CD4-positive, alpha-beta T cell (primary cell): ENCODE measurements around the gene KCTD11. TPM values are rescaled to one million over a fixed set of nuclear protein-coding genes. Genes with fewer than 3 reads are reported as not detected.
"Not testable (repeated sequence)": the region's sequence is repeated elsewhere in the genome, so short reads cannot be mapped to it uniquely, and the experiment has no call there.

Experiments
- ATAC-seq: fragments of 200-7000 bp; cut with Tn5 transposase; one replicate; pipeline ENCODE4 v1.10.0; 2022; ENCODE audit warnings: mild to moderate bottlenecking; ENCODE audit not compliant: poor library complexity
- CTCF ChIA-PET: fragments of 350-600 bp; sonication (Branson Sonifier 250); formaldehyde crosslinking; loops from one replicate; lab custom pipeline; 2021; ENCODE audit warnings: antibody characterized with exemption, inconsistent platforms; lab: Charles Lee
- POLR2A ChIA-PET: fragments of 350-600 bp; sonication (Branson Sonifier 250); formaldehyde crosslinking; loops from one replicate; lab custom pipeline; 2021; ENCODE audit warnings: antibody characterized with exemption, inconsistent platforms; lab: Charles Lee
- DNase-seq, 14 experiments: peaks; one replicate each; pipeline ENCODE4 v3.0.0-alpha.2; 2013 to 2020; ENCODE audit warnings: mixed read lengths in 2 of 14
- H3K27ac ChIP-seq, 2 donors: one replicate each; pipeline versions ENCODE4 v1.5.1 to v1.7.0; 2013; ENCODE audit warnings: low read length in 2 of 2, low read depth in 1 of 2, mild to moderate bottlenecking in 1 of 2
- H3K27me3 ChIP-seq, 2 experiments: 1 replicate in 1 of 2; 2 replicates in 1 of 2; pipeline versions ENCODE4 v1.6.1 to v1.7.0; 2013; ENCODE audit warnings: low read length in 2 of 2, control low read depth in 1 of 2, mild to moderate bottlenecking in 1 of 2, moderate library complexity in 1 of 2; ENCODE audit not compliant: insufficient read depth in 2 of 2, control insufficient read depth in 1 of 2
- H3K36me3 ChIP-seq: one replicate; pipeline ENCODE4 v1.6.1; 2013; ENCODE audit warnings: low read length, control low read depth; ENCODE audit not compliant: insufficient read depth
- H3K4me1 ChIP-seq: one replicate; pipeline ENCODE4 v1.6.1; 2013; ENCODE audit warnings: low read length, control low read depth; ENCODE audit not compliant: insufficient read depth
- H3K4me3 ChIP-seq: one replicate; pipeline ENCODE4 v1.5.1; 2013; ENCODE audit warnings: mild to moderate bottlenecking, low read length, moderate library complexity
- H3K9me3 ChIP-seq, 2 experiments: 1 replicate in 1 of 2; 2 replicates in 1 of 2; pipeline versions ENCODE4 v1.6.1 to v1.7.0; 2013; ENCODE audit warnings: low read length in 2 of 2, mild to moderate bottlenecking in 2 of 2, control low read depth in 1 of 2, moderate library complexity in 1 of 2; ENCODE audit not compliant: control insufficient read depth in 1 of 2, insufficient read depth in 1 of 2
- H3K27ac Mint-ChIP-seq: one replicate; pipeline ENCODE4 v1.8.0; 2020; ENCODE audit warnings: mixed read lengths
- H3K27me3 Mint-ChIP-seq: one replicate; pipeline ENCODE4 v1.8.0; 2021; ENCODE audit warnings: mixed read lengths
- H3K36me3 Mint-ChIP-seq: one replicate; pipeline ENCODE4 v1.8.0; 2021; ENCODE audit warnings: low read depth, mixed read lengths
- H3K4me1 Mint-ChIP-seq: one replicate; pipeline ENCODE4 v1.8.0; 2021; ENCODE audit warnings: low read depth, mixed read lengths
- H3K4me3 Mint-ChIP-seq: one replicate; pipeline ENCODE4 v1.8.0; 2020; ENCODE audit warnings: mild to moderate bottlenecking, mixed read lengths
- H3K9me3 Mint-ChIP-seq: one replicate; pipeline ENCODE4 v1.8.0; 2020; ENCODE audit warnings: mixed read lengths
- CTCF ChIP-seq: fragments of 200-600 bp; IDR thresholded peaks from one replicate; pipeline ENCODE4 v1.8.0; 2022; ENCODE audit warnings: antibody characterized with exemption, mild to moderate bottlenecking
- intact Hi-C, 2 experiments: fragments of 100-400 bp; cut with DNase I in 1 of 2; cut with micrococcal nuclease in 1 of 2; formaldehyde crosslinking; loops; one replicate each; pipeline versions ENCODE4 v1.15.1 to v1.9.0; 2023 to 2025; cut with DNase I, micrococcal nuclease
- total RNA-seq, 174 experiments: library from RNA in 2 of 174; stranded (reverse) in 2 of 174; gene quantifications; one replicate each; pipeline ENCODE4 v1.2.3 and lab custom pipeline; 2021 to 2026

KCTD11 gene
- total RNA-seq, 2 experiments from 2014 or later, result 1.3 to 1.6 TPM

GRCh38 chr17:7357381-7357780 is 5.4 kb downstream of the KCTD11 start:
- peaks cover 25% of the 10 kb centered on the region for H3K4me1 Mint-ChIP-seq
- H3K4me3 Mint-ChIP-seq, result no peak overlapping the region
- Histone ChIP-seq H3K9me3 (no peaks in the 10 kb centered on the region), H3K27me3 (no peaks in the 10 kb centered on the region), H3K4me3 (no peak overlapping the region), H3K4me1 (peaks cover 28% of the 10 kb centered on the region), H3K27ac (no peak overlapping the region), H3K36me3 (no peaks in the 10 kb centered on the region)
- no peak for ATAC-seq
- ChIA-PET POLR2A (interaction anchor here (1.9 to 2.2 kb wide), 2 partner anchors 79 to 127 kb away, joined by 10 to 15 read pairs; partner anchors contain the start of gene POLR2A), CTCF (interaction anchor here (5.1 kb wide), 1 partner anchor 79 kb away, joined by 55 read pairs; the partner anchor contains the start of gene TMEM102)
- no peaks in the 10 kb centered on the region for H3K36me3 Mint-ChIP-seq
- TF ChIP-seq CTCF, result no peak
- peaks cover 3% of the 10 kb centered on the region for H3K27me3 Mint-ChIP-seq
- no peak overlapping the region for H3K27ac Mint-ChIP-seq
- intact Hi-C loops, result loop anchor here (2.0 to 10.0 kb wide), 5 partner anchors 47 to 203 kb away; partner anchors contain the start of genes SENP3 (in 2 of the 2), NLGN2 (in 1 of the 2) and TMEM256 (in 1 of the 2)
- H3K9me3 Mint-ChIP-seq, result no peaks in the 10 kb centered on the region
- DNase-seq, result no peak

DNA sequence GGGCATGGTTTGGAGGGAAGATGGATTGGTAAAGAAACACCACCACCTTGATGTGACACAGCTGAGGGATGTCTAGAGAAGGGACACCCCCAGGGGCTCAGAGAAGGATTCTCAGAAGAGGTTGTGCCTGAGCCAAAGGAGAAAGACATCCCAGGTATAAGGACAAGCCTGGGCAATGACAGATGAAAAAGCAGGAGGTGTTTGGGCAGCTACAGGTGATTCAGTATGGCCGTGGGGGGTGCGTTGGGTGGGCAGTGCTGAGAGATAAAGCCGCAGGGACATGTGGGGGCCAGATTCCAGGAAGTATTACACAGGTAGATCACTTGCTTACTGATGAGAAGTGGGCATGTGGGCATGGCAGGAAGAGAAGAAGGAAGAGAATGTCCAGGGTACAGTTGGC is 9.9 kb downstream of the KCTD11 start:
- H3K27ac Mint-ChIP-seq, result no peak overlapping the region
- no peaks in the 10 kb centered on the region for H3K36me3 ChIP-seq

GRCh38 chr17:7363311-7363710 is 11.3 kb downstream of the KCTD11 start:
- Mint-ChIP-seq H3K9me3 (no peaks in the 10 kb centered on the region), H3K27ac (no peak overlapping the region), H3K4me1 (no peaks in the 10 kb centered on the region), H3K36me3 (no peaks in the 10 kb centered on the region), H3K4me3 (no peak overlapping the region), H3K27me3 (peaks cover 3% of the 10 kb centered on the region)
- intact Hi-C loops, result no loop called here
- no peak for ATAC-seq
- ChIA-PET CTCF (no interaction called here), POLR2A (no interaction called here)
- no peak for DNase-seq
- no peaks in the 10 kb centered on the region for H3K9me3 ChIP-seq
- H3K4me1 ChIP-seq, result no peaks in the 10 kb centered on the region
- no peaks in the 10 kb centered on the region for H3K36me3 ChIP-seq
- H3K27ac ChIP-seq, result no peak overlapping the region
- no peak for TF ChIP-seq CTCF
- no peak overlapping the region for H3K4me3 ChIP-seq
- no peaks in the 10 kb centered on the region for H3K27me3 ChIP-seq

More for the DNA sequence above, 9.9 kb downstream of the KCTD11 start:
- ChIA-PET POLR2A (no interaction called here), CTCF (no interaction called here)
- TF ChIP-seq CTCF, result no peak
- H3K4me3 Mint-ChIP-seq, result no peak overlapping the region
- ATAC-seq (no peak), DNase-seq (no peak)
- Histone ChIP-seq H3K4me1 (no peaks in the 10 kb centered on the region), H3K27ac (no peak overlapping the region), H3K4me3 (no peak overlapping the region), H3K27me3 (no peaks in the 10 kb centered on the region), H3K9me3 (no peaks in the 10 kb centered on the region)
- H3K36me3 Mint-ChIP-seq, result no peaks in the 10 kb centered on the region
- H3K9me3 Mint-ChIP-seq, result no peaks in the 10 kb centered on the region
- intact Hi-C loops, result no loop called here
- H3K4me1 Mint-ChIP-seq, result no peaks in the 10 kb centered on the region
- H3K27me3 Mint-ChIP-seq, result peaks cover 3% of the 10 kb centered on the region

- H3K4me3 Mint-ChIP-seq, H3K9me3 ChIP-seq, H3K36me3 ChIP-seq, intact Hi-C loops, DNase-seq, H3K4me1 Mint-ChIP-seq, H3K9me3 Mint-ChIP-seq, H3K27ac ChIP-seq, ATAC-seq, POLR2A ChIA-PET, CTCF ChIA-PET, H3K36me3 Mint-ChIP-seq, H3K27ac Mint-ChIP-seq, H3K27me3 ChIP-seq, H3K4me1 ChIP-seq, H3K27me3 Mint-ChIP-seq, H3K4me3 ChIP-seq: not testable (repeated sequence)
Measured at GRCh38 chr17:7365963-7366362, 14.0 kb downstream of the KCTD11 start.
